LNCAP (cell line): ENCODE data around the gene ERFL.

ENCODE experiments used
- TF ChIP-seq, protein P1 (sequence below): fragments of 450-650 bp; IDR thresholded peaks from 2 replicates; pipeline ENCODE4 v1.5.1; 2017; ENCODE audit warnings: mild to moderate bottlenecking

The ERFL gene

DNA sequence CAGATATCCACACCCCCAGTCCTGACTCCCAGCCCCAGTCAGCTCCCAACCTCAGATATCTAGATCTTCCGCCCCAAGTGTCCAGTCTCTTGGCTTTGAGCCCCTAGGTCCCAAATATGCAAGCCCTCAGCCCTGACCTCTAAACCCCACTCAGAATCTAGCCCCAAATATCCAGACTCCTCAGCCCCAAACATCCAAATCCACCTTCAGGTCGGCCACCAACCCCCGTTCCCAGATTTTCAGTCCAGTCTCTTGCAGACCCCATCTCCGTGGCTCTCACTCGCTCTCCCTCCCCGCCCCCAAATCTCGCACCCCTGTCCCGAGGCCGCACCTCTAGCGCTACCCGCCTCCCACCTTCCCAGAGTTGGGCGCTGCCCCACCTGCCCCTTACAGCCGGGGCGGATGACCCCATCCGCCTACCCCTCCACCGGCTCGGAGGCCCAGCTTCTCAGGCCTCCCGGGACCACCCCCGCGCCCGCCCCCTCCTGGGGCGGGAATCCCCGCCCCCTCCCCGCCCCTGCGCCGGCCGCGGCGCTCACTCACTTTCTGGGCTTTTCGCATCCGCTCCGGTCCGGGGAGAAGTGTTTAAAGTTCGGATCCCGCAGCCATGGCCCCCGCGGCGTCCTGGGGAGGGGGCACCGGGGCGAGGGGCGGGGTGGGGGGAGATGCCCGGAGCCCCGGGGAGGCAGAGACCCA is 604 bp downstream of the ERFL start:
- TF ChIP-seq, protein P1, sequence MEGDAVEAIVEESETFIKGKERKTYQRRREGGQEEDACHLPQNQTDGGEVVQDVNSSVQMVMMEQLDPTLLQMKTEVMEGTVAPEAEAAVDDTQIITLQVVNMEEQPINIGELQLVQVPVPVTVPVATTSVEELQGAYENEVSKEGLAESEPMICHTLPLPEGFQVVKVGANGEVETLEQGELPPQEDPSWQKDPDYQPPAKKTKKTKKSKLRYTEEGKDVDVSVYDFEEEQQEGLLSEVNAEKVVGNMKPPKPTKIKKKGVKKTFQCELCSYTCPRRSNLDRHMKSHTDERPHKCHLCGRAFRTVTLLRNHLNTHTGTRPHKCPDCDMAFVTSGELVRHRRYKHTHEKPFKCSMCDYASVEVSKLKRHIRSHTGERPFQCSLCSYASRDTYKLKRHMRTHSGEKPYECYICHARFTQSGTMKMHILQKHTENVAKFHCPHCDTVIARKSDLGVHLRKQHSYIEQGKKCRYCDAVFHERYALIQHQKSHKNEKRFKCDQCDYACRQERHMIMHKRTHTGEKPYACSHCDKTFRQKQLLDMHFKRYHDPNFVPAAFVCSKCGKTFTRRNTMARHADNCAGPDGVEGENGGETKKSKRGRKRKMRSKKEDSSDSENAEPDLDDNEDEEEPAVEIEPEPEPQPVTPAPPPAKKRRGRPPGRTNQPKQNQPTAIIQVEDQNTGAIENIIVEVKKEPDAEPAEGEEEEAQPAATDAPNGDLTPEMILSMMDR = no peak

DNA sequence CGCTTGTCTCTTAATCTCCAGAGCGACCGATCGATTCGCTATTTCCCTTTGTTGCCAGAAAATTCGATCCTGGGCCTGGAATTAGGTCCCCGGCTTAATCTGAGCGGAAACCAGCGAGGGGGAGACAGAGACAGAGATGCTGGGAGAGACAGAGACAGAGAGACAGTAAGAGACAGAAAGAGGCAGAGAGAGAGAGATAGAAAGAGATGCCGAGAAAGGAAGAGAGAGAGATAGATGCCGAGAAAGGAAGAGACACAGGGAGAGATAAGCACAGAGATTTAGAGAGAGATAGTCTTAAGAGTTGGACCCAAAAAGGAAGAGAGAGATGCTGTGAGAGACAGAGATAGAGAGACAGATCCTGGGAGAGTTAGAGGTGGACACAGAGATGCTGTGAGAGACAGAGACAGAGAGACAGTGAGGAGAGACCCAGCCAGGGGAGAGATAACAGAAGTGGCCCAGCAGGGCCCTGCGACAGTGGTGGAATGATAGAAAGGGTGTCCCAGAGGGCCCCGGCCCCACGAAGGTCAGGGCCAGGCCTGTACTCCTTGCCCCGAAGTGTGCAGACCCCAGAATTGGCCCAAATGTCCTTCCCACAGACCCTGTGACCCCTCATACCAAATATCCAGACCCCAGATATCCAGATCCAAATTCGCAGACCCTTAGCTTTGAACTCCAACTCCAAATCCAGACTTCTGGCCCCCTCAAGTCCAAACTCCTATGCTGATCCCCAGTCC is 1.3 kb downstream of the ERFL start:
- TF ChIP-seq, protein P1 = no peak

DNA sequence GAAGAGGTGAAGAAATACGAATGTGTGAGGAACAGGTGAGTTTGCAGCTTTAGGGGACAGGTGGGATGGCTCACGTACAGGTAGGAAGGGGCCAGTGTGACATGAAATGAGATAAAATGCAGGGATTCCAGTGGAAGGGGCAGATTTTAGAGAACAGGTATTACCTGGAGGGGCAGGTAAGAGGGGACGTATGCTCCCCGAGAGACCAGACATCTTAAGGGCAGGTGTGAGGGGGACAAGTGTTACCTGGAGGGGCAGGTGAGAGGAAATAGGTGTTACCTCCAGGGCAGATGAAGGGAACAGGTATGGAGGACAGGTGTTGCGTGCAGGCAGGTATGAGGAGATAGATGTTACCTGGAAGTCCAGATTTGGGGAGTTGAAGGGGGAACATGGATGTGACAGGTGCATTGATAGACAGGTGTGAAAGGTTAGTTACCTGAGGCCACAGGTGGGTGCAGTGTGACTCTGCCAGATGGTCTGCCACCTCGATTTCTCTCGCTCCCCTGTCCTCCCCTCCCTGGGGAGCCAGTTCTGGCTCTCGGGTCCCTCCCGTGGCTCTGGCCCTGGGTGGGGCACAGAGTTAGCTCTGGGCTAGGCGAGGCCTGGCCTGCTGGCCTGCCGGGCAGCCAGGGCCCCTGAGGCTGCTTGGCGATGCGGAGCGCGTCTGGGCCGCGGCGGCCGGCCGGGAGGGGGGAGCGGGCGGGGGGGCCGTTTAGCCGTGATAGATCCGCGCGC is 2.1 kb downstream of the ERFL start:
- TF ChIP-seq, protein P1 = no peak

DNA sequence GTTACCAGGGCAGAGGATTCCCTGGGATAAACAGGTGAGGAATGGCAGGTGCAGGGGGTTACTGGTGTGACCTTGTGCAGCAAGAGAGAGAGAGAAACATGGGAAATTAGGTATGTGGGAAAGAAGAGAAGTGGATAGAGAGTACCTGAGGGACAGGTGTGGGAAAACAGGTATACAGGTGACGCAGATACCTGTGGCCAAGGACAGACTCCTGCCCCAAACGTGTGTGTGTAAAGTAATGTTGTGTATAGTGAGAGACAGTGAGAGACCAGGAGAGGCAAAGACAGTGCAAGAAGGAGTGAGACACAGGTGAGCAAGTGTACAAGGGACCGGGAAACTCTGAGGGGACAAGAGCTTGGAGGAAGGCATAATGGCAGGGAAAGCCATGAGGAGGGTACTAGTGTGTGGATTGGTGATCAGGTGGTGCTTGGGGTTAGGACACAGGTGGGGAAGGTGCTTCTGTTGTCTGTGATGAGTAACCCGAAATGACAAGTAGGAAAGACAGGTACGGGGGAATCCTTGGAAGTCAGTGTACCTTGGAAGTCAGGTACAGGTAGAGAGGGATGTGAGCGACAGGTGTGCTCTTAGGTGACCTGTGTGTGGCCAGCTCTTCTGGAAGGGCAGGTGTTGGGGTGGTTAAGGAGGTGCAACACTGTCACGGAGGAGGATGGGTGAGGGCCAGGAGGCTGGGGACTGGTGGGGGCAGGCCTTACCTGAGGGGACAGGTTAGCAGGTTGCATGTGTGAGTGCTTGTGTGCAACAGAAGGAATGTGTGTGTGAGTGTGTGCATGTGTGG is 2.8 kb downstream of the ERFL start:
- TF ChIP-seq, protein P1 = no peak

DNA sequence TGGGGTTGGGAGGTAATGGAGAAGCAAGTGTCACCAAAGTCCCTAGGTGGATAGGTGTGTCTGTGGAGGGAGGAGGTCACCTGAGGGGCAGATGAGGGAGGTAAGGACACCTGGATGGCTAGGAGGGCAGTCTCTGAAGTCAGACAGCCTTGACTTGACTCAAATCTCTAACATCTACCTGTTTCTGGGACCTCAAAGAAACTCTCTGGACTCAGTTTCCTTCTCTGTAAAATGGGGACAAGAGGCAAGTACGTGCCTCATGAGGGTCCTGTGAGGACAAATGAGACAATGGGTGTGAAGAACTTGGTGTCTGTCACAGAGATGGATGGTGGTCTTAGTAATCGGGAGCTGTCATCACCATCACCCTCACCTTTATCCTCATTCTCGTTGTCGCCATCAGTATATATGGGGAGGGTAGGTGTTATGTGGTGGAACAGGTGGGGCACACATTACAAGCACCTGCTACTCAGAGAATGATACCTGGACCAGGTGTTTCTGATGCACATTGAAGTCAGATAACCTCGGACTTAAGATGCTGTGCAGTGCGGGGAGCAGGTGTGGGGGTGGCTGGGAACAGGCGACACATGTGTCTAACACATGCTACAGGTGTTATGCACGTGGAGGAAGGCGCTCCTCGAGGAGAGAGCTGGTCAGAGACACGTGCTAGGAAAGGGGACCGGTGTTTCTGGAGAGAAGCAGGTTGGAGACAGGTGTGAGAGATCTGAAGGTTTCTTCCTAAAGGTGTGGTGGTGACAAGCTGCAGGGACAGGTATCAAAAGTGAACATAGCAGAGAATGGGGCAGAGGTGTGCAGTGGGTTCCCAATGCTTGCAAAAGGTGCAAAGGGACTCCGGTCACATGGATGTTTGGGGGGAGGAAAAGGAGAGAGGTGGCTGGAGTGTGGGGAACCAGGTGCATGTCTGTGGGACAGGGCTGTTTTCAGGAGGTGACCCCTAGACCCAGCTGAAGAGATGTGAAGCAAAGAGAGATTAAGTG is 3.8 kb downstream of the ERFL start:
- TF ChIP-seq, protein P1 = no peak

DNA sequence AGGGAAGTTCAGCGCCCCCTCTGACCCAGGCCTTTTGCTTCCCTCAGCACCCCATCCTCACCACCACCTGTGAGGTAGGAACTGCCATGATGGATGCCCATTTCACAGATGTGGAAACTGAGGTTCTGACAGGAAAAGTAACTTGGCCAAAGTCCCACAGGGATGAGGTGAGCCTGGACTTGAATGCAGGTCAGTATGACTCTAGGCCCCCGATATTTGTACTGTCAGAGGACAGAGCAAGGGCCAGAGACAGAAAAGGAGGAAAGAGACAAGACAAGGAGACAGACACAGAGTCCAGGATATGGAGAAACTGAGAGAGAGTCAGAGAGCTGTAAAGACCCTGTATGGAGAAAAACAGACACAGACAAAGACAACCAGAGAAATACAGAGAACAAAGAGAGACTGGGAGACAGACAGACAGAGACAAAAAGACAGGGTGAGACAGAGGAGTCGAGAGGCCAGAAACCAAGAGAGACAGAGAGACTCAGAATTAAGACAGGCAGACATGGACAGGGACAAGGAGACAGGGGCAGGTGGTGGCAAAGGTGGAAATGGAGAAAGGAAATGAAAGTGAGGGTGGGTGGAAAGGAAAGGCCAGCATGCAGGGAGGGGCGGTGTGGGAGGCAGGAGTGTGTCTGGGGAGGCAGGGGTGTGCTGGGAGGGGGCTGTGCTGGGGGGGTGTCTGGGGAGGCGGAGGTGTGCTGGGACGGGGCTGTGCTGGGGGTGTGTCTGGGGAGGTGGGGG is 5.0 kb downstream of the ERFL start:
- TF ChIP-seq, protein P1 = no peak
